ENCODE results near the gene ALPL.

GRCh38 chr1:21572221-21572620, 63.0 kb downstream of the ALPL start:
- TF ChIP-seq EZH2 (IDR thresholded peaks at IDR 0.05; ENCODE audit: borderline replicate concordance, insufficient read depth, low read length, poor library complexity, severe bottlenecking) (no peak), TAF1 (IDR thresholded peaks at IDR 0.05; ENCODE audit: low read depth) (no peak)

Data from neural cell (in vitro differentiated cells).